Heart left ventricle (tissue), 16 donors: ENCODE measurements around the gene ANKRD9. TPM values are rescaled to one million over a fixed set of nuclear protein-coding genes. Genes with fewer than 3 reads are reported as not detected.

Experiments used
- ATAC-seq, 4 donors: fragments of 200-7000 bp; cut with Tn5 transposase; one replicate each; pipeline ENCODE4 v1.9.1; 2020 to 2022; ENCODE audit warnings: moderate library complexity in 4 of 4, mild to moderate bottlenecking in 3 of 4, moderate number of reproducible peaks in 1 of 4
- DNase-seq, 5 donors: peaks; one replicate each; pipeline ENCODE4 v3.0.0-alpha.2; 2020
- H3K27ac ChIP-seq, 12 donors: fragments of 200-600 bp; sonication (generic) in 4 of 12; one replicate each; pipeline versions ENCODE4 v1.5.0 to v1.8.0; 2016 to 2022; ENCODE audit warnings: mild to moderate bottlenecking in 2 of 12
- H3K27me3 ChIP-seq, 9 donors: fragments of 200-600 bp; sonication (generic) in 2 of 9; one replicate each; pipeline versions ENCODE4 v1.5.1 to v1.8.0; 2016 to 2022; ENCODE audit warnings: mild to moderate bottlenecking in 3 of 9
- H3K36me3 ChIP-seq, 9 donors: fragments of 200-600 bp; sonication (generic) in 2 of 9; one replicate each; pipeline versions ENCODE4 v1.5.0 to v1.8.0; 2018 to 2022; ENCODE audit warnings: mild to moderate bottlenecking in 2 of 9
- H3K4me1 ChIP-seq, 12 donors: fragments of 200-600 bp; sonication (generic) in 4 of 12; one replicate each; pipeline versions ENCODE4 v1.5.0 to v1.8.0; 2016 to 2022; ENCODE audit warnings: mild to moderate bottlenecking in 3 of 12
- H3K4me3 ChIP-seq, 12 donors: fragments of 200-600 bp; sonication (generic) in 4 of 12; one replicate each; pipeline versions ENCODE4 v1.5.0 to v1.8.0; 2017 to 2022; ENCODE audit warnings: mild to moderate bottlenecking in 9 of 12, moderate library complexity in 4 of 12
- H3K9me3 ChIP-seq, 12 donors: fragments of 200-600 bp; sonication (generic) in 4 of 12; one replicate each; pipeline versions ENCODE4 v1.5.0 to v1.8.0; 2016 to 2022; ENCODE audit warnings: mild to moderate bottlenecking in 1 of 12
- CTCF ChIP-seq, 12 donors: fragments of 200-600 bp; sonication (generic) in 4 of 12; IDR thresholded peaks; one replicate each; pipeline versions ENCODE4 v1.5.0 to v1.8.0; 2018 to 2022; ENCODE audit warnings: antibody characterized with exemption in 12 of 12, mild to moderate bottlenecking in 5 of 12
- POLR2A ChIP-seq, 2 donors: fragments of 450-650 bp; IDR thresholded peaks; one replicate each; pipeline ENCODE4 v1.6.1; 2017; ENCODE audit warnings: antibody characterized with exemption in 2 of 2, mild to moderate bottlenecking in 2 of 2, moderate library complexity in 2 of 2
- WGBS, 4 donors: extraction: QIAGEN DNeasy Blood & Tissue Kit in 2 of 4; methylation state at CpG; one replicate each; pipeline versions ENCODE4 v1.1.5 to v1.1.7; 2013 to 2018; 5-methylcytosine and 5-hydroxymethylcytosine counted together
- intact Hi-C, 10 donors: fragments of 100-400 bp; cut with DNase I; formaldehyde crosslinking; loops; one replicate each; pipeline versions ENCODE4 v1.11.1 to v1.14.2; 2022
- polyA plus RNA-seq, 2 donors: library from polyadenylated mRNA; stranded (reverse); fragments of 200-250 nt; gene quantifications; one replicate each; pipeline ENCODE4 v1.2.3, GENCODE V29; 2013
- total RNA-seq, 9 donors: library from RNA; depleted of rRNA in 2 of 9; stranded (reverse); fragments of >200 nt in 2 of 9; fragmentation: NEBNext Ultra II Directional in 3 of 9; extraction: Animal tissue kit (Norgen Biotek cat#: 25700) in 3 of 9; gene quantifications; one replicate each; pipeline versions ENCODE4 v1.1.0 to v1.2.4, GENCODE V29; 2016 to 2023
- donor health status: ischemic (EF 13 %, LVEDD 7.1; RV severe dilation, severe dysfunction).
- donor health status: healthy with polysubstance abuse.
- donor health status: DM: no; HTN: yes; CAD: no.
- donor health status: DM: no; HTN: no; CAD: no.
- donor health status: ischemic (EF 25% LVEDD 6.9; RV normal size, moderate dysfunction).
- donor health status: ischemic (EF 25% LVEDD 5.7; RV mildly dilated, moderate dysfunction).
- donor health status: healthy.
- donor health status: DM: yes; HTN: yes; CAD: no.
- donor health status: ischemic (EF 35%, LVEDD 5.7; RV mildly dilated, moderate dysfunction).
- donor health status: nonischemic (EF 11% LVEDD 7.7; RV severe dilation, severe dysfunction).
- donor health status: DM: yes; HTN: yes; CAD: no.
- donor health status: PGD.
- donor health status: ischemic (EF 29% LVEDD 5.4; RV normal size, mild dysfunction).
- donor health status: nonischemic (EF 23%, LVEDD 6.1; RV moderate dilation, normal function).

ANKRD9 gene
- total and polyA plus RNA-seq, 11 donors = 42.2 to 271 (median 126) TPM

- Histone ChIP-seq H3K4me3 (no peak overlapping the region), H3K27ac (peak overlapping the region in 3 of 12 donors; percentile 28 to 49 (median 36)), H3K9me3 (peaks cover 0 to 5% (median 0%) of the 10 kb centered on the region in 12 donors), H3K27me3 (no peaks in the 10 kb centered on the region), H3K36me3 (peaks cover 0 to 5% (median 0%) of the 10 kb centered on the region in 9 donors), H3K4me1 (peaks cover 0 to 10% (median 2%) of the 10 kb centered on the region in 12 donors)
- no peak for DNase-seq
- ATAC-seq = peak in 2 of 4 donors; percentile 39 to 40
- intact Hi-C loops = no loop called here
- WGBS, 4 donors = 69 to 73% (median 72%) methylated on average over 7 of the region's 7 CpGs
- no peak for TF ChIP-seq POLR2A (IDR thresholded peaks at IDR 0.05)
- TF ChIP-seq CTCF (IDR thresholded peaks at IDR 0.05) = no peak
Observed at GRCh38 chr14:102487204-102487577, 22.4 kb downstream of the ANKRD9 start.

GRCh38 chr14:102486513-102487203 lies 22.9 kb downstream of the ANKRD9 start:
- H3K27ac ChIP-seq = peak overlapping the region in 4 of 12 donors; percentile 28 to 49 (median 34)
- H3K4me1 ChIP-seq = peaks cover 0 to 10% (median 2%) of the 10 kb centered on the region in 12 donors
- no peaks in the 10 kb centered on the region for H3K27me3 ChIP-seq
- H3K4me3 ChIP-seq = no peak overlapping the region
- H3K9me3 ChIP-seq = peaks cover 0 to 7% (median 0%) of the 10 kb centered on the region in 12 donors
- no peak for TF ChIP-seq POLR2A (IDR thresholded peaks at IDR 0.05)
- TF ChIP-seq CTCF (IDR thresholded peaks at IDR 0.05) = no peak
- no peak for DNase-seq
- H3K36me3 ChIP-seq = peaks cover 0 to 8% (median 0%) of the 10 kb centered on the region in 9 donors
- WGBS, 4 donors = 77 to 81% (median 78%) methylated on average over 17 of the region's 17 CpGs
- ATAC-seq = peak in 2 of 4 donors; percentile 44 to 46
- intact Hi-C loops = no loop called here

GRCh38 chr14:102485693-102486512 lies 23.7 kb downstream of the ANKRD9 start:
- intact Hi-C loops = no loop called here
- Histone ChIP-seq H3K27me3 (no peaks in the 10 kb centered on the region), H3K4me1 (peaks cover 0 to 10% (median 2%) of the 10 kb centered on the region in 12 donors), H3K9me3 (peaks cover 0 to 7% (median 0%) of the 10 kb centered on the region in 12 donors), H3K36me3 (peaks cover 0 to 8% (median 0%) of the 10 kb centered on the region in 9 donors), H3K27ac (peak overlapping the region in 1 of 12 donors; percentile 36), H3K4me3 (no peak overlapping the region)
- WGBS, 4 donors = 80 to 87% (median 86%) methylated on average over 11 of the region's 11 CpGs
- DNase-seq (no peak), ATAC-seq (peak in 1 of 4 donors; percentile 34)
- TF ChIP-seq POLR2A (IDR thresholded peaks at IDR 0.05) (no peak), CTCF (IDR thresholded peaks at IDR 0.05) (no peak)

- Histone ChIP-seq H3K9me3 (peaks cover 0 to 7% (median 0%) of the 10 kb centered on the region in 12 donors), H3K36me3 (peaks cover 0 to 8% (median 0%) of the 10 kb centered on the region in 9 donors), H3K4me3 (no peak overlapping the region), H3K4me1 (peaks cover 0 to 16% (median 8%) of the 10 kb centered on the region in 12 donors), H3K27ac (no peak overlapping the region), H3K27me3 (no peaks in the 10 kb centered on the region)
- ATAC-seq (no peak), DNase-seq (no peak)
- TF ChIP-seq POLR2A (IDR thresholded peaks at IDR 0.05) = no peak
- no peak for TF ChIP-seq CTCF (IDR thresholded peaks at IDR 0.05)
- 83 to 85% (median 83%) methylated on average over 5 of the region's 5 CpGs for WGBS, 4 donors
- intact Hi-C loops = no loop called here
Observed at GRCh38 chr14:102484316-102484715, 25.3 kb downstream of the ANKRD9 start.
